H9 (cell line): ENCODE measurements around the gene ZNF71. TPM values are rescaled to one million over a fixed set of nuclear protein-coding genes. Genes with fewer than 3 reads are reported as not detected.

Experiments used
- DNase-seq: peaks from one replicate; pipeline ENCODE4 v3.0.0-alpha.2; 2017
- H2AFZ ChIP-seq: one replicate; pipeline ENCODE4 v1.6.1; 2013; ENCODE audit warnings: mild to moderate bottlenecking, low read length, control low read depth, moderate library complexity
- H2AK5ac ChIP-seq: 2 replicates; pipeline ENCODE4 v1.6.1; 2013; ENCODE audit warnings: low read length, control low read depth, mixed read lengths; ENCODE audit not compliant: insufficient read length
- H2BK120ac ChIP-seq: one replicate; pipeline ENCODE4 v1.6.1; 2013; ENCODE audit warnings: low read depth, mild to moderate bottlenecking, low read length, control low read depth, inconsistent platforms; ENCODE audit not compliant: poor library complexity, severe bottlenecking
- H2BK12ac ChIP-seq: 2 replicates; pipeline ENCODE4 v1.6.1; 2013; ENCODE audit warnings: low read length, control low read depth, mixed read lengths, low read depth; ENCODE audit not compliant: insufficient read length
- H2BK15ac ChIP-seq: 2 replicates; pipeline ENCODE4 v1.6.1; 2013; ENCODE audit warnings: low read depth, low read length, control low read depth
- H2BK20ac ChIP-seq: one replicate; pipeline ENCODE4 v1.6.1; 2013; ENCODE audit warnings: low read depth, mild to moderate bottlenecking, low read length, control low read depth, inconsistent platforms; ENCODE audit not compliant: poor library complexity, severe bottlenecking
- H2BK5ac ChIP-seq: 2 replicates; pipeline ENCODE4 v1.6.1; 2013; ENCODE audit warnings: low read length, control low read depth, mixed read lengths; ENCODE audit not compliant: insufficient read length
- H3K14ac ChIP-seq: 2 replicates; pipeline ENCODE4 v1.6.1; 2013; ENCODE audit warnings: low read length, control low read depth; ENCODE audit not compliant: insufficient read depth
- H3K18ac ChIP-seq: 2 replicates; pipeline ENCODE4 v1.6.1; 2013; ENCODE audit warnings: low read depth, mild to moderate bottlenecking, mixed read lengths, low read length, control low read depth; ENCODE audit not compliant: insufficient read length
- H3K23ac ChIP-seq: 2 replicates; pipeline ENCODE4 v1.6.1; 2013; ENCODE audit warnings: low read length, control low read depth, mixed read lengths, low read depth; ENCODE audit not compliant: insufficient read length
- H3K23me2 ChIP-seq: 2 replicates; pipeline ENCODE4 v1.6.1; 2013; ENCODE audit warnings: low read depth, mild to moderate bottlenecking, mixed read lengths, low read length, control low read depth; ENCODE audit not compliant: insufficient read length, poor library complexity, severe bottlenecking
- H3K27ac ChIP-seq: 2 replicates; pipeline ENCODE4 v1.5.1; 2013; ENCODE audit warnings: low read length, control low read depth, mixed read lengths, low read depth; ENCODE audit not compliant: insufficient read length
- H3K27me3 ChIP-seq: 2 replicates; pipeline ENCODE4 v1.6.1; 2013; ENCODE audit warnings: low read length, control low read depth, inconsistent platforms; ENCODE audit not compliant: insufficient read depth
- H3K4ac ChIP-seq: 2 replicates; pipeline ENCODE4 v1.6.1; 2013; ENCODE audit warnings: low read depth, mild to moderate bottlenecking, control low read depth, inconsistent platforms, low read length, moderate library complexity
- H3K4me1 ChIP-seq: 2 replicates; pipeline ENCODE4 v1.6.1; 2013; ENCODE audit warnings: low read length, control low read depth, inconsistent platforms; ENCODE audit not compliant: insufficient read depth
- H3K4me2 ChIP-seq: 2 replicates; pipeline ENCODE4 v1.6.1; 2013; ENCODE audit warnings: low read length, control low read depth, mixed read lengths; ENCODE audit not compliant: insufficient read length, insufficient read depth
- H3K56ac ChIP-seq: 2 replicates; pipeline ENCODE4 v1.6.1; 2013; ENCODE audit warnings: low read depth, mild to moderate bottlenecking, mixed read lengths, low read length, control low read depth; ENCODE audit not compliant: insufficient read length
- H3K79me1 ChIP-seq: 2 replicates; pipeline ENCODE4 v1.6.1; 2013; ENCODE audit warnings: low read depth, mild to moderate bottlenecking, moderate library complexity, low read length, control low read depth, inconsistent platforms; ENCODE audit not compliant: insufficient read depth, poor library complexity, severe bottlenecking
- H3K79me2 ChIP-seq: 2 replicates; pipeline ENCODE4 v1.6.1; 2013; ENCODE audit warnings: low read length, control low read depth, inconsistent platforms; ENCODE audit not compliant: insufficient read depth
- H3K9ac ChIP-seq: 2 replicates; pipeline ENCODE4 v1.6.1; 2013; ENCODE audit warnings: low read length, control low read depth, mixed read lengths; ENCODE audit not compliant: insufficient read length; ENCODE audit errors: extremely low read depth
- H3K9me3 ChIP-seq: one replicate; pipeline ENCODE4 v1.6.1; 2013; ENCODE audit warnings: low read depth, low read length, inconsistent platforms; ENCODE audit not compliant: control insufficient read depth
- H3T11ph ChIP-seq: one replicate; pipeline ENCODE4 v1.6.1; 2013; ENCODE audit warnings: mild to moderate bottlenecking, low read length, control low read depth, inconsistent platforms
- H4K20me1 ChIP-seq: one replicate; pipeline ENCODE4 v1.6.1; 2013; ENCODE audit not compliant: control insufficient read depth, insufficient read length, insufficient read depth
- H4K5ac ChIP-seq: 2 replicates; pipeline ENCODE4 v1.6.1; 2013; ENCODE audit warnings: low read depth, mild to moderate bottlenecking, mixed read lengths, low read length, control low read depth; ENCODE audit not compliant: insufficient read length
- H4K8ac ChIP-seq: replicated peaks from 2 replicates; pipeline ENCODE4 v1.6.1; 2013; ENCODE audit warnings: low read length, control low read depth, mixed read lengths, low read depth; ENCODE audit not compliant: insufficient read length
- H4K91ac ChIP-seq: 2 replicates; pipeline ENCODE4 v1.6.1; 2013; ENCODE audit warnings: low read depth, mild to moderate bottlenecking, moderate library complexity, mixed read lengths, low read length, control low read depth; ENCODE audit not compliant: insufficient read length
- H3K27ac Mint-ChIP-seq, 3 experiments: 2 replicates in 2 of 3; 3 replicates in 1 of 3; pipeline ENCODE4 v1.8.0; 2020 to 2021; ENCODE audit warnings: mixed read lengths in 3 of 3, mild to moderate bottlenecking in 1 of 3, moderate library complexity in 1 of 3
- H3K27me3 Mint-ChIP-seq: 2 replicates; pipeline ENCODE4 v1.8.0; 2021; ENCODE audit warnings: low read depth, mild to moderate bottlenecking, moderate library complexity, mixed read lengths
- H3K36me3 Mint-ChIP-seq, 3 experiments: 2 replicates in 2 of 3; 3 replicates in 1 of 3; pipeline ENCODE4 v1.8.0; 2020 to 2021; ENCODE audit warnings: low read depth in 3 of 3, mixed read lengths in 3 of 3; ENCODE audit not compliant: insufficient read depth in 1 of 3
- H3K4me1 Mint-ChIP-seq, 2 experiments: 2 replicates each; pipeline ENCODE4 v1.8.0; 2020; ENCODE audit warnings: mixed read lengths in 2 of 2
- H3K4me3 Mint-ChIP-seq, 2 experiments: 2 replicates in 1 of 2; 3 replicates in 1 of 2; pipeline ENCODE4 v1.8.0; 2020 to 2021; ENCODE audit warnings: mild to moderate bottlenecking in 2 of 2, mixed read lengths in 2 of 2, moderate library complexity in 1 of 2
- H3K9me3 Mint-ChIP-seq, 2 experiments: 2 replicates in 1 of 2; 3 replicates in 1 of 2; pipeline ENCODE4 v1.8.0; 2020; ENCODE audit warnings: mild to moderate bottlenecking in 2 of 2, mixed read lengths in 2 of 2, moderate library complexity in 1 of 2
- WGBS: extraction: QIAGEN DNeasy Blood & Tissue Kit; methylation state at CpG from one replicate; pipeline ENCODE4 v1.1.7; 2013; ENCODE audit warnings: missing lambda C conversion rate, low lambda C conversion rate, mixed read lengths; ENCODE audit not compliant: insufficient read length; ENCODE audit errors: extremely low coverage; 5-methylcytosine and 5-hydroxymethylcytosine counted together
- total RNA-seq: library from RNA; stranded (reverse); gene quantifications from 2 replicates; pipeline ENCODE4 v1.2.1, GENCODE V29; 2021
- TF ChIP-seq, protein P1 (sequence below): fragments of 200-600 bp; sonication (generic); conservative IDR thresholded peaks from 3 replicates; pipeline ENCODE4 v1.8.0; 2021; ENCODE audit warnings: antibody characterized with exemption, mild to moderate bottlenecking

Gene ZNF71
- total RNA-seq, 1 experiment from 2014 or later = 7.2 TPM

DNA sequence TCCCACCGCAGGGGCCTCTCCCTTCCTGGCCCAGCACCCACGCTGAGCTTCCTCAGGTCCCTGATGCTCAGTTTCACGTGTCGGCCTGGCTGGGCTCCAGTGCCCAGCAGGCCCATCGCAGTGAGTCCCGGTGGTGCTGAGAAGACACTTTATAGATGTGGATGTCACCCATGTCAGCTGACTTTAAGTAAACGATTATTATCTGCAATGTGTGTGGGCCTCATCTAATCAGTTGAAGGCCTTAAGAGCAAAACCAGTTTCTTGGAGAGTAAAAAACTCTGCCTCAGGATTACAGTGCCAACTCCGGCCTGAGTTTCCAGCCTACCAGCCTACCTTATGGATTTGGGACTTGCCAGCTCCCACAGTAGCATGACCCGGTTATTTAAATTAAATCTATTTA, 30.6 kb downstream of the ZNF71 start:
- Histone ChIP-seq H3K4me2 (no peak overlapping the region), H2BK20ac (no peak overlapping the region), H3K9ac (no peak overlapping the region), H3K14ac (no peak overlapping the region), H3K9me3 (no peaks in the 10 kb centered on the region), H2BK120ac (no peak overlapping the region), H4K5ac (no peak overlapping the region), H3K27ac (no peak overlapping the region), H3K23me2 (no peaks in the 10 kb centered on the region), H3T11ph (no peak overlapping the region), H3K23ac (no peak overlapping the region), H2BK15ac (no peak overlapping the region), H3K4ac (no peak overlapping the region), H4K8ac (no peak overlapping the region), H4K20me1 (no peaks in the 10 kb centered on the region), H2BK5ac (no peak overlapping the region), H2BK12ac (no peak overlapping the region), H3K79me2 (no peaks in the 10 kb centered on the region), H3K56ac (no peak overlapping the region), H3K18ac (no peak overlapping the region), H3K27me3 (no peaks in the 10 kb centered on the region), H2AK5ac (no peak overlapping the region), H3K79me1 (no peaks in the 10 kb centered on the region), H2AFZ (no peak overlapping the region), H3K4me1 (no peaks in the 10 kb centered on the region), H4K91ac (no peak overlapping the region)
- DNase-seq = no peak
- H3K36me3 Mint-ChIP-seq = peaks cover 50 to 69% (median 58%) of the 10 kb centered on the region in 3 experiments
- no peak overlapping the region for H3K27ac Mint-ChIP-seq
- TF ChIP-seq, protein P1, sequence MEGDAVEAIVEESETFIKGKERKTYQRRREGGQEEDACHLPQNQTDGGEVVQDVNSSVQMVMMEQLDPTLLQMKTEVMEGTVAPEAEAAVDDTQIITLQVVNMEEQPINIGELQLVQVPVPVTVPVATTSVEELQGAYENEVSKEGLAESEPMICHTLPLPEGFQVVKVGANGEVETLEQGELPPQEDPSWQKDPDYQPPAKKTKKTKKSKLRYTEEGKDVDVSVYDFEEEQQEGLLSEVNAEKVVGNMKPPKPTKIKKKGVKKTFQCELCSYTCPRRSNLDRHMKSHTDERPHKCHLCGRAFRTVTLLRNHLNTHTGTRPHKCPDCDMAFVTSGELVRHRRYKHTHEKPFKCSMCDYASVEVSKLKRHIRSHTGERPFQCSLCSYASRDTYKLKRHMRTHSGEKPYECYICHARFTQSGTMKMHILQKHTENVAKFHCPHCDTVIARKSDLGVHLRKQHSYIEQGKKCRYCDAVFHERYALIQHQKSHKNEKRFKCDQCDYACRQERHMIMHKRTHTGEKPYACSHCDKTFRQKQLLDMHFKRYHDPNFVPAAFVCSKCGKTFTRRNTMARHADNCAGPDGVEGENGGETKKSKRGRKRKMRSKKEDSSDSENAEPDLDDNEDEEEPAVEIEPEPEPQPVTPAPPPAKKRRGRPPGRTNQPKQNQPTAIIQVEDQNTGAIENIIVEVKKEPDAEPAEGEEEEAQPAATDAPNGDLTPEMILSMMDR = no peak
- WGBS = no CpG with 5 or more reads among the region's 9 CpGs
- H3K4me1 Mint-ChIP-seq = no peaks in the 10 kb centered on the region
- peaks cover 92 to 96% of the 10 kb centered on the region in 2 experiments for H3K9me3 Mint-ChIP-seq
- no peak overlapping the region for H3K4me3 Mint-ChIP-seq
- H3K27me3 Mint-ChIP-seq = 0 out of 2 replicates have a peak, but pooled peaks cover 2% of the 10 kb centered on the region
